OCI-LY1 (cell line): ENCODE results near the gene NLRC3.

Source experiments
- EZH2 ChIP-seq: fragments of 200-600 bp; sonication (generic), shearing (Covaris generic); IDR thresholded peaks from 2 replicates; pipeline ENCODE4 v1.8.0; 2017; ENCODE audit warnings: borderline replicate concordance, mixed run types, mild to moderate bottlenecking, antibody characterized with exemption, low read length, moderate library complexity, mixed read lengths
- TF ChIP-seq, protein P1 (sequence below): fragments of 200-600 bp; sonication (generic), shearing (Covaris generic); IDR thresholded peaks from 2 replicates; pipeline ENCODE4 v1.5.1; 2017; ENCODE audit warnings: mild to moderate bottlenecking, antibody characterized with exemption, low read length, moderate library complexity, mixed read lengths

DNA sequence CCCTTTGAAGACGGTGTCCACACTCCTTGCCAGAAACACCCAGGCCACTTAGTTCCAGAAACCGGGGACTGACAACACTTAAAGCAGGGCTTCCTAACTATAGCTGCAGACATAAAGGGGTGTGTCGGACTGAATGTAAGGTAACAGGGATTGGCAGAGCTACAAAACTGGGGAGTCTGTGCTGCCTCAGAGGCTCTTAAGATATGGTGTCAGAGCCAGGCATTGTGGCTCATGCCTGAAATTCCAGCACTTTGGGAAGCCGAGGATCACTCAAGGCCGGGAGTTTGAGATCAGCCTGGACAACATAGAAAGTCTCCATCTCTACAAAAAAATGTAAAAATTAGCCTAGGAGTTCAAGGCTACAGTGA, 14.2 kb upstream of the NLRC3 start:
- TF ChIP-seq, protein P1, sequence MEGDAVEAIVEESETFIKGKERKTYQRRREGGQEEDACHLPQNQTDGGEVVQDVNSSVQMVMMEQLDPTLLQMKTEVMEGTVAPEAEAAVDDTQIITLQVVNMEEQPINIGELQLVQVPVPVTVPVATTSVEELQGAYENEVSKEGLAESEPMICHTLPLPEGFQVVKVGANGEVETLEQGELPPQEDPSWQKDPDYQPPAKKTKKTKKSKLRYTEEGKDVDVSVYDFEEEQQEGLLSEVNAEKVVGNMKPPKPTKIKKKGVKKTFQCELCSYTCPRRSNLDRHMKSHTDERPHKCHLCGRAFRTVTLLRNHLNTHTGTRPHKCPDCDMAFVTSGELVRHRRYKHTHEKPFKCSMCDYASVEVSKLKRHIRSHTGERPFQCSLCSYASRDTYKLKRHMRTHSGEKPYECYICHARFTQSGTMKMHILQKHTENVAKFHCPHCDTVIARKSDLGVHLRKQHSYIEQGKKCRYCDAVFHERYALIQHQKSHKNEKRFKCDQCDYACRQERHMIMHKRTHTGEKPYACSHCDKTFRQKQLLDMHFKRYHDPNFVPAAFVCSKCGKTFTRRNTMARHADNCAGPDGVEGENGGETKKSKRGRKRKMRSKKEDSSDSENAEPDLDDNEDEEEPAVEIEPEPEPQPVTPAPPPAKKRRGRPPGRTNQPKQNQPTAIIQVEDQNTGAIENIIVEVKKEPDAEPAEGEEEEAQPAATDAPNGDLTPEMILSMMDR, result no peak
- TF ChIP-seq EZH2, result no peak
